HL-60 (cell line): ENCODE data around the gene GRIA1.

ENCODE experiments used
- GABPA ChIP-seq: IDR thresholded peaks from 2 replicates; pipeline ENCODE4 v1.6.1; 2012; ENCODE audit warnings: low read depth
- TF ChIP-seq, protein P1 (sequence below): IDR thresholded peaks from one replicate; pipeline ENCODE4 v1.5.1; 2011; ENCODE audit warnings: low read length, control low read depth, inconsistent platforms; ENCODE audit not compliant: insufficient read depth

- TF ChIP-seq, protein P1, sequence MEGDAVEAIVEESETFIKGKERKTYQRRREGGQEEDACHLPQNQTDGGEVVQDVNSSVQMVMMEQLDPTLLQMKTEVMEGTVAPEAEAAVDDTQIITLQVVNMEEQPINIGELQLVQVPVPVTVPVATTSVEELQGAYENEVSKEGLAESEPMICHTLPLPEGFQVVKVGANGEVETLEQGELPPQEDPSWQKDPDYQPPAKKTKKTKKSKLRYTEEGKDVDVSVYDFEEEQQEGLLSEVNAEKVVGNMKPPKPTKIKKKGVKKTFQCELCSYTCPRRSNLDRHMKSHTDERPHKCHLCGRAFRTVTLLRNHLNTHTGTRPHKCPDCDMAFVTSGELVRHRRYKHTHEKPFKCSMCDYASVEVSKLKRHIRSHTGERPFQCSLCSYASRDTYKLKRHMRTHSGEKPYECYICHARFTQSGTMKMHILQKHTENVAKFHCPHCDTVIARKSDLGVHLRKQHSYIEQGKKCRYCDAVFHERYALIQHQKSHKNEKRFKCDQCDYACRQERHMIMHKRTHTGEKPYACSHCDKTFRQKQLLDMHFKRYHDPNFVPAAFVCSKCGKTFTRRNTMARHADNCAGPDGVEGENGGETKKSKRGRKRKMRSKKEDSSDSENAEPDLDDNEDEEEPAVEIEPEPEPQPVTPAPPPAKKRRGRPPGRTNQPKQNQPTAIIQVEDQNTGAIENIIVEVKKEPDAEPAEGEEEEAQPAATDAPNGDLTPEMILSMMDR: no peak
- no peak for TF ChIP-seq GABPA
Measured at GRCh38 chr5:153640293-153640692, 149.8 kb downstream of the GRIA1 start.
